OCI-LY7 (cell line): ENCODE results near the gene C1orf174.

Source experiments
- CTCF ChIP-seq: fragments of 200-600 bp; sonication (generic); conservative IDR thresholded peaks from 2 replicates; pipeline ENCODE4 v1.5.1; 2014; ENCODE audit warnings: mild to moderate bottlenecking, antibody characterized with exemption, low read length, moderate library complexity, mixed read lengths
- EZH2phosphoT487 ChIP-seq: fragments of 200-600 bp; sonication (generic); IDR thresholded peaks from 2 replicates; pipeline ENCODE4 v1.6.1; 2018; ENCODE audit warnings: low read depth, borderline replicate concordance, mild to moderate bottlenecking, mixed run types, antibody characterized with exemption, low read length, moderate library complexity, mixed read lengths

GRCh38 chr1:3863231-3863935, 36.7 kb downstream of the C1orf174 start:
- no peak for TF ChIP-seq CTCF
- no peak for TF ChIP-seq EZH2phosphoT487
